Amygdala (tissue), 56 donors: ENCODE results near the gene SYNE2.

ENCODE experiments used
- DNase-seq, 56 donors: peaks; one replicate each; lab custom pipeline; 2025; lab: John Stamatoyannopoulos, UW

Gene SYNE2

DNA sequence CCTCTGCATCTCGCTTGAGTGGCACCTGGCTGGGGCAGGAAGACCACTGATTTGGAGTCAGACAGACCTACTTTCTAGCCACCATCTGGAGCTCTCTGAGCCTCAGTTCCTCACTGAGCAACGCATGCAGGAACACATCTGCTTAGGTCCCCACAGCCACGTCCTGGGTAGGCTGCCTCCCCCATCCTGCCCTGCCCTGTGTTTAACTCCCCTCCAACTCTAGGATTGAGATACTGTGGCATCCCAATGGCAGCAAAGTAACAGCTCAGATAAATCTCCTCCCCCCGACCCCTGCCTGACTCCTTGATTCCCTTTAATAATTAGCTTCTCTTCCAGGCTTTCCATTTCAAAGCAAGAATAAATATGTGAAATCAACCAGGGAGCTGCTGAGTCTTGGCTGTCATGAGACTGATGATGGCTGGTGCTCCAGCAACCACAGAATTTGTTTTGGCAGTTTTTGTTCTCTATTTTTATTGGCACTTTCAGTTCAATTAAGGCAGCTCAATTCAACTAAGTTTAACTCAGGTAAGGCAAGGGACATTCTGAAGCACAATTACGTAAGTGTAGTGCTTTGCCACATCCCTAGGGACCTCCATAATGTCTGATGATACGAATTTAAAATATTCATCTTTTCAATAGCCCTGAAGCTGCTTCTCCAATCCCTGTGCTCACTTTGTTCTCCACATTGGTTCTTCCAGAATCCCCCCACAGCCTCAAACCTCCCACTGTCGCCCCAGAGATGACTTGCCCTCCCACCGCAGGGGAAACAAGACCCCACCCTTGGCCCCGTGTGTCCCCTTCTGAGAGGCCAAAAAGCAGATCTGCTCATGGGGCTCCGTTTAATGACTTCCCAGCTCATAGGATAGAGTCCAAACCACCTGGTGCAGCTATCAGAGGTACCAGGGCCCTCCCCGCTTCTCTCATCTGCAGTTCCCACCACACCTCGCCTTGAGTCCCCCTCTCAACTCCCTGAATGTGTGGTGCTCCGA lies 383.1 kb downstream of the SYNE2 start:
- no peak for DNase-seq

- DNase-seq, result no peak
Observed at GRCh38 chr14:64238049-64238448, 385.2 kb downstream of the SYNE2 start.

- DNase-seq, result no peak
Observed at GRCh38 chr14:64238631-64239030, 385.8 kb downstream of the SYNE2 start.

DNA sequence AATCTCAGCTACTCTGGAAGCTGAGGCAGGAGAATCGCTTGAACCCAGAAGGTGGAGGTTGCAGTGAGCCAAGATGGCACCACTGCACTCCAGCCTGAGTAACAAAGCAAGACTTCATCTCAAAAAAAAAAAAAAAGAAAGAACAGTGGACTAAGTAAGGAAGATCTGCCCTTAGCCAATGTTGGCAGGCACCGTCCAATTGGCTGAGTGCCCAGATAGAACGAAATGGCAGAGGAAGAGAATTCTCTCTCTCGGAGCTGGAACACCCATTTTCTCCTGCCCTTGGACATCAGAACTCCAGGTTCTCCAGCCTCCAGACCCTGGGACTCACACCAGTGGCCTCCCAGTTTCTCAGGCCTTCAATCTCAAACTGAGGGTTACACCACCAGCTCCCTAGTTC lies 391.5 kb downstream of the SYNE2 start:
- DNase-seq, result peak in 2 of 56 donors; percentile 3 to 21

DNA sequence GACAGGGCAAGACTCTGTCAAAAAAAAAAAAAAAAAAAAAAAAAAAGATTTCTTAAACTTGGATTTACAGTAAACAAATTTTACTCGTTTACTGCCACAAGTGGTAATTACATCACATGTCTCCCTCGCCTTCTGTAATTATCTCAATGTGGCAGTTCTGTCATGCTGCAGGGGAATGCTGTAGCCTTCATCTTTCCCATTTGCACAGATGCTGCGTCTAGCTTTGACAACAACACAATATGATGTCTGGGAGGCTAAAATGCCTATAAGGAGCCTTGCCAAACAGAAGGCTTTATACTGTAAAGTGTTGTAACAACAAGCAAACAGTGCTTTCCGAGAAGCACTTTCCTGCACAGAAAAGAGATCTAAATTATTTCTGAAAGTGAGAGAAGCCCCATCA lies 392.7 kb downstream of the SYNE2 start:
- DNase-seq, result no peak

GRCh38 chr14:64246688-64247087 lies 393.9 kb downstream of the SYNE2 start:
- DNase-seq, result no peak

GRCh38 chr14:64247195-64247594 lies 394.4 kb downstream of the SYNE2 start:
- DNase-seq, result no peak

DNA sequence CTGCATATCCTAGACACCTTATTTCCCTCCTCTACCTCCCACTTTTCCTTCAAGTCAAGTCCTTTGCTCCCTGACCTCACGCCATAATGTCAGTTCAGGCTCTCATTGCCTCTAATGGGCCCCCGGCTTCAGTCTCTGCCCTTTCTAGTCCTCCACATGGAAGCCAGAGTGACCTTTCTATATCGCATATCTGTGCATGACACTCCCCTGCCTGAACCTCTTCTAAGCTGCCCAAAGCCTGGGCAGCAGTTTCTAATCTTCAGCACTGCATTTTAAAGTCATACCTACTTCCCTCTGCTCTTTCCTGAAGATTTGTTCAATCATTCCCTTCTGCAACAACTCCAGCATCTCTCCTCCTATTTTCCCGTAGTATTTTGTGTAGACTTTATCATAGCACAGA lies 395.9 kb downstream of the SYNE2 start:
- no peak for DNase-seq

DNA sequence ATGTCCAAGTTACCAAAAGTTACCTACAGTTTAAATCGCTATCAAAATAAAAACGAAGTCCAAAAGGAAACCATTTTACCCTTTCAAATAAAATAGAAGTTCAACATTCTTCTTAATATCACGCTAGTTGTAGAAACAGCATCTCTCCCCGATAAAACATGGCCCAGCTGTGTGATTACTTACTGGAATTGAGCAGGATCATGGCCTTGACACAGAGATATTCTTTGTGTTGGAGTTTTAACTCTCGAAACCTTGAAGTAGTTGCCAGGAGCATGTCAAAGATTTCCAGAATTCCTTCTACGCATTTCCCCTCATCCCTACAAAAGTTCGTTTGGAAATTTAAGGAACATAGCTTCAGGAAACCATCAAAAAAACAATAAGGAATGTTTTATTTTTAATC lies 396.6 kb downstream of the SYNE2 start:
- DNase-seq, result no peak

- no peak for DNase-seq
Observed at GRCh38 chr14:64253672-64254071, 400.9 kb downstream of the SYNE2 start.

- no peak for DNase-seq
Observed at GRCh38 chr14:64255756-64256155, 403.0 kb downstream of the SYNE2 start.

DNA sequence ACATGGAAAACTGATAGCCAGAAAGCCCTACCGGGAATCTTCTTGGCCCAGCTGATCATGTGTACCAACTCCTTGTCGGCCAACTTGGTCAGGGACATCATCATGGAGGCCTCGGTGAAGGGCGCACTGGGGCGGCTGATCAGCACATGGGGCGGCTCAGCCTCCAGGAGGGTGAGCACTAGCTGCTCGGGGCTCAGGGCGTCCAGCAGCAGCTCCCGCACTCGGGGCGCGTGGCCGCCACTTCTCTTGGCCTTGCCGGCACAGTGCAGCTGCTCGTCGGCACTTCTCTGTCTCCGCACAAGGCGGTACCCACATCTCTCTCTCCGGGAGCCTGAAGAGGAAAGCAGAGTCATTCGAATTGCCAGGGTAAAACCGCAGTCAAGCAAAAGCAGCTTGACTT lies 407.6 kb downstream of the SYNE2 start:
- no peak for DNase-seq

- DNase-seq, result no peak
Observed at GRCh38 chr14:64265222-64265621, 412.4 kb downstream of the SYNE2 start.

DNA sequence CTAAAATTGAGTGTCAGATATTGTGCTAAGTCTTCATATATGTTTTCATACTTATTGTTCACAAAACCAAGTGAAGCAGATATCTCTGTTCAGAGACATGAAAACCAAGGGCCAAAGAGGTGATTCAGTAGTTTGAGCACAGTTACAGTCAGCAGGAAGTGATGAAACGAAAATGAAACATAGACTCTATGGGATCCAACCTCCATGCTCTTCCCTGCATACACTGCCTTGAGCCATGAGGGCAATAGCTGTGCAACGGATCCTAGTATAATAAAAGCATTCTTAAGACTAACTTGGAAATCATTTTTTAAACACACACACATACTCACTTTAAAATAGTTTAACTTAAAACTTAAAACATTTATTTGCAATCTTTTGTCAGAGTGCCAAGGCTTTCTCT lies 413.4 kb downstream of the SYNE2 start:
- DNase-seq, result no peak

DNA sequence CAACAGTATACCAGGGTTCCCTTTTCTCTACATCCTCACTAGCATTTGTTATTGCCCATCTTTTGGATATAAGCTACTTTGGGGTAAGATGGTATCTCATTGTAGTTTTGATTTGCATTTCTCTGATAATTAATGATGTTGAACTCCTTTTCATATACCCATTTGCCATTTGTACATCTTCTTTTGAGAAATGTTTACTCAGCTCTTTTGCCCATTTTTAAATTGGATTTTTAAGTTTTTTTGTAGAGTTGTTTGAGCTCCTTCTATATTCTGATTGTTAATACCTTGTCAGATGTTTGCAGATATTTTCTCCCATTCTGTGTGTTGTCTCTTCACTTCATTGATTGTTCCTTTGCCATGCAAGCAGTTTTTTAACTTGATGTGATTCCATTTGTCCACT lies 419.2 kb downstream of the SYNE2 start:
- DNase-seq, result no peak
